WTC11 (cell line): Measurements from ENCODE around the gene SYPL2. TPM values are rescaled to one million over a fixed set of nuclear protein-coding genes. Genes with fewer than 3 reads are reported as not detected.

Source experiments
- CREM ChIP-seq: sonication (generic); formaldehyde crosslinking; IDR thresholded peaks from 2 replicates; pipeline ENCODE4 v1.8.1; 2022; ENCODE audit warnings: mild to moderate bottlenecking, missing genetic modification reagents, moderate library complexity
- MXD4 ChIP-seq: fragments of 250-450 bp; sonication (Bioruptor Pico); IDR thresholded peaks from 2 replicates; pipeline ENCODE4 v1.8.0; 2021; ENCODE audit warnings: mild to moderate bottlenecking, moderate library complexity, borderline replicate concordance
- SMAD3 ChIP-seq: sonication (generic); formaldehyde crosslinking; IDR thresholded peaks from 2 replicates; pipeline ENCODE4 v1.8.0; 2022; ENCODE audit warnings: missing genetic modification reagents, mild to moderate bottlenecking, borderline replicate concordance
- ZNF121 ChIP-seq: sonication (generic); formaldehyde crosslinking; IDR thresholded peaks from 2 replicates; pipeline ENCODE4 v1.8.0; 2023; ENCODE audit warnings: missing genetic modification reagents
- total RNA-seq: library from RNA; stranded (reverse); gene quantifications from 3 replicates; pipeline ENCODE4 v1.2.3, GENCODE V29; 2021
- TF ChIP-seq, protein P1 (sequence below): sonication (generic); formaldehyde crosslinking; IDR thresholded peaks from 2 replicates; pipeline ENCODE4 v1.8.1; 2022; ENCODE audit warnings: mild to moderate bottlenecking, missing genetic modification reagents, moderate library complexity, borderline replicate concordance
- TF ChIP-seq, protein P2 (sequence below): sonication (generic); formaldehyde crosslinking; IDR thresholded peaks from 2 replicates; pipeline ENCODE4 v1.8.0; 2023; ENCODE audit warnings: missing genetic modification reagents, mild to moderate bottlenecking, borderline replicate concordance

SYPL2 gene
- total RNA-seq, 1 experiment from 2014 or later = 3.7 TPM

DNA sequence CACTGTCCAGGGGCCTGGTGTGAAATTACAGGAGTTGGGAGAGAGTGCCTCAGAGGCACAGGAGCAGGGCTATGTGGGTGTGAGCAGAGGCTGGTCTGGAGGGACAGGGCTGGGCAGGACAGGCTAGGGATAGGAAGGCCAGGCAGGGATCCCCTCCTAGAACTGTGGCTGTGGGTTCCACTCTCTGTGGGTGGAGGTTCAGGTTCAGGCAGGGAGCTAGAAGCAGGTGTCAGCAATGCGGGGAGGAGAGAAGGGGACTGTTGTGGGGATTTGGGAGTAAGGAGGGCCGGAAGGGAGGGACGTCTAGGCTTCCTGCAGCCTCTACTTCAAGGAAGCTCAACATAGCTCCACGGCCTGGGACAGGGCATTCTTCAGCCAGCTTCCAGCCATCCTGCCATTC lies 65.0 kb downstream of the SYPL2 start (continued):
- TF ChIP-seq CREM (CRISPR knock-in tag) = no peak
- TF ChIP-seq, protein P1, sequence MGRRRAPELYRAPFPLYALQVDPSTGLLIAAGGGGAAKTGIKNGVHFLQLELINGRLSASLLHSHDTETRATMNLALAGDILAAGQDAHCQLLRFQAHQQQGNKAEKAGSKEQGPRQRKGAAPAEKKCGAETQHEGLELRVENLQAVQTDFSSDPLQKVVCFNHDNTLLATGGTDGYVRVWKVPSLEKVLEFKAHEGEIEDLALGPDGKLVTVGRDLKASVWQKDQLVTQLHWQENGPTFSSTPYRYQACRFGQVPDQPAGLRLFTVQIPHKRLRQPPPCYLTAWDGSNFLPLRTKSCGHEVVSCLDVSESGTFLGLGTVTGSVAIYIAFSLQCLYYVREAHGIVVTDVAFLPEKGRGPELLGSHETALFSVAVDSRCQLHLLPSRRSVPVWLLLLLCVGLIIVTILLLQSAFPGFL (CRISPR knock-in tag) = no peak
- TF ChIP-seq, protein P2, sequence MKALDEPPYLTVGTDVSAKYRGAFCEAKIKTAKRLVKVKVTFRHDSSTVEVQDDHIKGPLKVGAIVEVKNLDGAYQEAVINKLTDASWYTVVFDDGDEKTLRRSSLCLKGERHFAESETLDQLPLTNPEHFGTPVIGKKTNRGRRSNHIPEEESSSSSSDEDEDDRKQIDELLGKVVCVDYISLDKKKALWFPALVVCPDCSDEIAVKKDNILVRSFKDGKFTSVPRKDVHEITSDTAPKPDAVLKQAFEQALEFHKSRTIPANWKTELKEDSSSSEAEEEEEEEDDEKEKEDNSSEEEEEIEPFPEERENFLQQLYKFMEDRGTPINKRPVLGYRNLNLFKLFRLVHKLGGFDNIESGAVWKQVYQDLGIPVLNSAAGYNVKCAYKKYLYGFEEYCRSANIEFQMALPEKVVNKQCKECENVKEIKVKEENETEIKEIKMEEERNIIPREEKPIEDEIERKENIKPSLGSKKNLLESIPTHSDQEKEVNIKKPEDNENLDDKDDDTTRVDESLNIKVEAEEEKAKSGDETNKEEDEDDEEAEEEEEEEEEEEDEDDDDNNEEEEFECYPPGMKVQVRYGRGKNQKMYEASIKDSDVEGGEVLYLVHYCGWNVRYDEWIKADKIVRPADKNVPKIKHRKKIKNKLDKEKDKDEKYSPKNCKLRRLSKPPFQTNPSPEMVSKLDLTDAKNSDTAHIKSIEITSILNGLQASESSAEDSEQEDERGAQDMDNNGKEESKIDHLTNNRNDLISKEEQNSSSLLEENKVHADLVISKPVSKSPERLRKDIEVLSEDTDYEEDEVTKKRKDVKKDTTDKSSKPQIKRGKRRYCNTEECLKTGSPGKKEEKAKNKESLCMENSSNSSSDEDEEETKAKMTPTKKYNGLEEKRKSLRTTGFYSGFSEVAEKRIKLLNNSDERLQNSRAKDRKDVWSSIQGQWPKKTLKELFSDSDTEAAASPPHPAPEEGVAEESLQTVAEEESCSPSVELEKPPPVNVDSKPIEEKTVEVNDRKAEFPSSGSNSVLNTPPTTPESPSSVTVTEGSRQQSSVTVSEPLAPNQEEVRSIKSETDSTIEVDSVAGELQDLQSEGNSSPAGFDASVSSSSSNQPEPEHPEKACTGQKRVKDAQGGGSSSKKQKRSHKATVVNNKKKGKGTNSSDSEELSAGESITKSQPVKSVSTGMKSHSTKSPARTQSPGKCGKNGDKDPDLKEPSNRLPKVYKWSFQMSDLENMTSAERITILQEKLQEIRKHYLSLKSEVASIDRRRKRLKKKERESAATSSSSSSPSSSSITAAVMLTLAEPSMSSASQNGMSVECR (CRISPR knock-in tag) = no peak
- TF ChIP-seq MXD4 (CRISPR knock-in tag) = no peak
- TF ChIP-seq ZNF121 (CRISPR knock-in tag) = no peak
- TF ChIP-seq SMAD3 (CRISPR knock-in tag) = no peak
- TF ChIP-seq, all 79 proteins: peak for 0

Other genes with a start within 250 kb of the SYPL2 start
- gene CELSR2, start 217.0 kb upstream of the SYPL2 start, total RNA-seq = 26.8 to 31.3 TPM (median 28.2 TPM) in 3 replicates
- gene PSRC1, start 183.4 kb upstream of the SYPL2 start, total RNA-seq = 56.9 to 68.4 TPM (median 64.1 TPM) in 3 replicates
- 0.23 to 1.2 TPM (median 0.94 TPM) in 3 replicates for gene MYBPHL, start 159.5 kb upstream of the SYPL2 start, total RNA-seq
- gene SORT1, start 68.6 kb upstream of the SYPL2 start, total RNA-seq = 50.2 to 60.8 TPM (median 55.9 TPM) in 3 replicates
- gene PSMA5, start 40.1 kb upstream of the SYPL2 start, total RNA-seq = 115 to 150 TPM (median 119 TPM) in 3 replicates
- 8.9 to 11.1 TPM (median 10.9 TPM) in 3 replicates for gene ATXN7L2, start 17.4 kb downstream of the SYPL2 start, total RNA-seq
- 5.1 to 6.7 TPM (median 6.5 TPM) in 3 replicates for gene CYB561D1, start 27.5 kb downstream of the SYPL2 start, total RNA-seq
- 2.4 to 3.0 TPM (median 3.0 TPM) in 3 replicates for gene AMIGO1, start 43.2 kb downstream of the SYPL2 start, total RNA-seq
- gene GPR61, start 73.3 kb downstream of the SYPL2 start, total RNA-seq = 0.42 to 0.73 TPM (median 0.44 TPM) in 3 replicates
- gene GNAI3, start 82.1 kb downstream of the SYPL2 start, total RNA-seq = 7.1 to 7.2 TPM (median 7.1 TPM) in 3 replicates
- gene GNAT2, start 153.1 kb downstream of the SYPL2 start, total RNA-seq = 0.14 TPM in 1 of 3 replicates, not detected in the others
- 51.8 to 79.8 TPM (median 60.0 TPM) in 3 replicates for gene AMPD2, start 153.3 kb downstream of the SYPL2 start, total RNA-seq
- 16.4 to 18.1 TPM (median 16.7 TPM) in 3 replicates for gene GSTM4, start 189.6 kb downstream of the SYPL2 start, total RNA-seq
- 12.9 to 15.4 TPM (median 15.3 TPM) in 3 replicates for gene GSTM2, start 201.5 kb downstream of the SYPL2 start, total RNA-seq
- not detected in 3 replicates for gene GSTM1, start 221.3 kb downstream of the SYPL2 start, total RNA-seq
- 0.09 to 0.16 TPM (median 0.11 TPM) in 3 replicates for gene GSTM5, start 245.7 kb downstream of the SYPL2 start, total RNA-seq